H4 (cell line): ENCODE results near the gene SST. TPM values are rescaled to one million over a fixed set of nuclear protein-coding genes. Genes with fewer than 3 reads are reported as not detected.

ENCODE experiments used
- DNase-seq: peaks from one replicate; pipeline ENCODE4 v3.0.0-alpha.2; 2015; ENCODE audit warnings: low spot score
- total RNA-seq: library from RNA; depleted of rRNA; stranded (reverse); fragments of >200 nt; shearing (Covaris generic); gene quantifications from 2 replicates; pipeline ENCODE4 v1.2.3, GENCODE V29; 2014; rRNA removed

The SST gene
- total RNA-seq, 1 experiment from 2014 or later: not detected

GRCh38 chr3:187629711-187630110, 40.5 kb downstream of the SST start:
- peak; percentile 95 for DNase-seq

DNA sequence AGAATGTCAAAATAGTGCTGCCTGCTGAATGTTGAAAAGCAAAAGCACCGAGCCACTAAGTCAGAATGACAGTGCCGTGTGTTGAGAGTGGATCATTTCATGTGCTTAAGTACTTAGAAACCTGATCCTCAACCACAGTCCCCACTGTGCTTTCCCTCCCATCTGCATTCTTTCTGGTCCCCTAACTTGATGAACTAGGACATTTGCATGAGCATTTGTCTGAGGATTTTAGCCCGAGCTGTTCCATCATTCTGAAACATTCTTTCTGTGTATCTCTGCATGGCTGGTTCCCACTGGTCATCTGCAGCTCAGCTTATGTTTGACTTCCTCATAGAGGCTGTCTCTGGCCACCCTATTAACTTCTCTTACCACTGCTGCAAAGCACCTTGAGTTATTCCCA, 42.0 kb downstream of the SST start:
- peak; percentile 20 for DNase-seq

DNA sequence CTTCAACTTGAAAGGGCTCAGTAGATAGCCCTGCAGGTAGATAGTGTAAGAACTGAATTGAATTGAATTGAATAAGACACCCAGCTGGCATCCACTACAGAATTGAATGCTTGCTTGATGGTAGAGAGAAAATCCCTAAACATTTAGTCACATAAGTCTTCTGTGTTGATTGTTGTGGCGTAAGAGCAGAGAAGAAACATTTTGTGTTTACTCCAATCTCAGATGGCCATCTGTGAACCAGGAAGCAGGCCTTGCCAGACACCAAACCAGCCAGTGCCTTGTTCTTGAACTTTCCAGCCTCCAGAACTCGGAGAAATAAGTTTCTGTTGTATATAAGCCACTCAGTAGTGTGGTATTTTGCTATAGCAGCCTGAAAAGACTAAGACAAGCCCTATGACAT, 43.6 kb downstream of the SST start:
- DNase-seq: peak; percentile 59

DNA sequence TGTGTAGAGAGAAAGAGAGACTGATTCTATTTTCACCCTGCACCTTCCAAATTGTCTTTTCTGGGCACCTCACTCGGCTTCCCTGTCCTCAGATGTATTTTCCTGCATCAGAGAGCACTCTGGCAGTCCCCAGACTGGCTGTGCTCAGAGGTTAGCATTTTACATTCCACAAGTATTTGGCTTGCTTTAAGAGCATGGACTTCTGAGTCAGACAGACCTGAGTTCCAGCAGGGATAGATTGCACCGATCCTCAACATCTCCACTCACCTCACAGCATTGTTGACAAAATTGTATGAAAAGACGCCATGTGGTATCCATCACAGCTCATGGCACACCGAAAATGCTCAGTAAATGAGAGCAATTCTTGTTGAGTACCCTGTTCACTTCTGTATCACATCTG, 45.6 kb downstream of the SST start:
- DNase-seq: no peak

GRCh38 chr3:187623285-187623814, 46.8 kb downstream of the SST start:
- no peak for DNase-seq

DNA sequence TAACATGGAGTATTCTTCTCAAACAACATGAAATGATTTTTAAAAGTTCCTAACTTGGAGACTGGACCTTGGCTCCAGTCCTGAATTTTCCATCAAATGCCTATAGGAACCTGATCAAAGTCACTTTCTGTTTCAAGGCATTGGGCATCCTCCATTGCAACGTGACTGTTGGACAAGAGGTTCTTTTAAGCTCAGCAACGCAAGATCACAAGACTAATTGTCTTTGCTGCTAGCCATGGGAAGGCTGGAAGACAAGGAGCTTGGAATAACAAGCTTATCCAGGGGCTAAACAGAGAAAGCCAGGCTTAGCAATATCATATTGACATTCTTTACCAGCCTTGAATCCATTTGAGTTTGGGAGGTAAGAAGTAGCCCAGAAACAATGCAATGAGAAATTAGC, 48.3 kb downstream of the SST start:
- DNase-seq: no peak

DNA sequence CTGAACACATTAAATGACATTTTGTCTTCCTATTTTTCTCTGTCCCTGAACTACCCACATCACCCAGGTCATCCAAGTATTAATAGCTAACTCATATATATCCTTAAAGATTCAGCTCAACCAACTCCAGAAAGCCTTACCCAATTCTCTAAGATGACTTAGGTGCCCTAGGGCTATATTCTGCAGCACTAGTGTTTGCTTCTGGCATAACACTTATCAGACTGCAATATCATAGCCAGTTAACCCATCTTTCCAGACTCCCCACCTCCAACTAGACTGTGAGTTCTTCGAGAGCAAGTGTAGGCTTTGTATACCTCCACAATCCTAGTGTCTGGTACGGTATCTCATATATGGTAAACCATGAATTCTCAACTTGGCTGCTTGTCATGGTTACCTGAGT, 50.7 kb downstream of the SST start:
- no peak for DNase-seq

Other genes with a start within 250 kb of the SST start
- not detected in 2 replicates for gene RTP2, start 32.2 kb upstream of the SST start, total RNA-seq
- 5.8 and 9.0 TPM in 2 replicates for gene BCL6, start 75.1 kb upstream of the SST start, total RNA-seq